HG03139 (cell line): ENCODE measurements around the gene LNPEP.
"Not testable (repeated sequence)": the region's sequence is repeated elsewhere in the genome, so short reads cannot be mapped to it uniquely, and the experiment has no call there.

Experiments used
- ATAC-seq: cut with Tn5 transposase; IDR thresholded peaks from one replicate; pipeline ENCODE4 v1.9.1; 2021; ENCODE audit not compliant: unreplicated experiment

LNPEP gene

DNA sequence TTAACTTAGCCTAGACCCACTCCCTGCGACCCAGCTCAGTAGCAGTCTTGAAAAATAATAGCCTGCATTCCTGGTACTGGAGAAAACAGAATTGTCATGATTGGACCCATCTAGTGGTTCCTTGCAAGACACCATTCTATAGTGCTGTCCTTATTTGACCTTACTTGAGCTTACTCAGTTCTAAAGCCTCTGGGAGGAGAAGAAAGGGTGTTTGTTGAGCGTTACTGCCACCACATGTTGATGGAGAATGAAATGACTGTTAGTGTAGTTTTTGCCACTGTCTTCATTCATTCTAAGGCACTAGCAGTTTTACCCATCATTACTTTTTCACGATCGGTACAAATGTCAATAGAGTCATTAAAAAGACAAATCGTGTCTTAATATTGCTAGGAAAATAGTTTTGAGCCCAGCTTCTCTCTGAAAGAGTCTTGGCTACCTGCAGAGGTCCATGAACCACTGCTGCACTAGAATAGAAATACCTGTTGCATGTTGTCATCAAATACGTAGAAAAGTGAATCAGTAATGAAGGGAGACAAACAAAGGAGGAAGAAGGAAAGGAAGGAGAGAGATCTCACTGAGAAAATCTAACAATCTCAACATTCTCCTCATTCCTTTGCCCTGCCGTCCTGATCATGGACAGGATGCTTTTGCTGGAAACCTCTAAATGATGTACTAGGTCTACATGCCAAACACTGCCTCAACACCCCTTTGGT lies 110.5 kb downstream of the LNPEP start:
- ATAC-seq, result no peak

DNA sequence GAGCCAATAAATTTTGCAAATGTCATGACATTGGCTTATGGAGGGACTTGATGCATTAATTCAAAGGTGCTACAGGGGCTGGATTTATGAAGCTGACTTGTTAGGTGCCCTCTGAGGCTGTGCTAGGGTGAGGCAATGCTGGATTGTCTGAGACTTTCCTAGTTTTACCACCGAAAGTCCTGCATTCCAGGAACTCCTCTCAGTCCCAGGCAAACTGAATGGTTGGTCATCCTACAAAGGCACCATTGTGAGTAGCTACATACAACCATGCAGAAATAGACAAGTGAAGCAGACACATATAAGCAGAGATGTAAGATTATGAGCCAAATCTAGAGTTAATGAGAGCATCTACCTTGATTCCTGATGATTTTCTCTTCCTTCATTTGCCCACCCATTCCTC lies 111.2 kb downstream of the LNPEP start:
- ATAC-seq, result no peak

DNA sequence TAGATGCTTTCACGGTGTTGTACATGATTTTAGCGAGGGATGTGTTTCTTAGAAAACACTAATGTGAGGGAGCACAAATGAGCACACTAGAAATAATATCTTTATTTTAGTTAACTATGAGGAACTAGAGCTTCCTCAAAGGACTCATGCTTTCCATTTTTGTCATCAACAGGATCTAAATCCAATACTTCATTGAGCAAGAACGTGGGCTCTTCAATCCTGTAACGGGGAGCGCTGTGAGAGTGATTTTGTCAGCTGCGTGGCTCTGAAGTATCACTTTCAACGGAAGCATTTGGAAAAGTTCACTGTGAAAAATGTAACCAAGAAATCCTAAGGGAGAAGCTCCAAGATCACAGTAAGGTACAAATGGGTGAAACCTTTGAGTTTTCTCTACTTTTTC lies 113.3 kb downstream of the LNPEP start:
- ATAC-seq, result no peak

DNA sequence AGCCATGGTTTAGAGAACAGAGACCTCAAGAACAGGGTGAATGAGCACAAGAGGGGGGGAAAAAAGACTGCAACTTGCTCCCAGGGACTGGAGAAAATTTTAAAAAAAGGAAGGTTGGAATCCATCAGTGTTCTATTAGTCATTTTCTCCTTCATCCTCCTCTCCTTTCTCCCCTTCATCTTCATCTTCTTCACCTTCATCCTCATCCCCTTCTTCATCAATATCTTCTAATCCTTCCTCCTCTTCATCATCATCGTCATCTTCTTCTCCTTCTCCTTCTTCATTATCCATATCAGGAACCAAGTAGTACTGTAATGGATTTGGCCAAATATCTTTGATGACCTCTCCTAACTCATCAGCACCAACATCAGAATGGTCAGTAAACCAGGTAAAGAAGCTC lies 120.4 kb downstream of the LNPEP start:
- no peak for ATAC-seq

DNA sequence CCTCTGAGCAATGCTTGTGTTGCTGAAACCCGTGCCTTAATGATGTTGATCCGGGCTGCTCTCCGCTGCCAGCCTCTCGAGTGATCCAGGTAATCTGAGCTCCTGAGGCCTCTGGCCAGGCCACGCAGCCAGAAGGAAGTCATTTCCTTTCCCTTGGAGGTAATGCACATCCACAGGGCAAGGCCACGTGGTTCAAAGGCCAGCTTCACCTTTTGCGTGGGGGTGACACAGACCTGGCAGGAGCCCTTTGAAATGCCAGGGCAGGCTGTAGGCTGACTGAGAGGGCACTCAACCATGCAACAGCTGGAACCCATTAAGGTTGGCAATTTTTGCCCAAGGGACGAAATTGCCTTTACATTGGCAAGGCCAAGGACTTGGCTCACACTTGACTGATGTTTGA lies 126.2 kb downstream of the LNPEP start:
- no peak for ATAC-seq

DNA sequence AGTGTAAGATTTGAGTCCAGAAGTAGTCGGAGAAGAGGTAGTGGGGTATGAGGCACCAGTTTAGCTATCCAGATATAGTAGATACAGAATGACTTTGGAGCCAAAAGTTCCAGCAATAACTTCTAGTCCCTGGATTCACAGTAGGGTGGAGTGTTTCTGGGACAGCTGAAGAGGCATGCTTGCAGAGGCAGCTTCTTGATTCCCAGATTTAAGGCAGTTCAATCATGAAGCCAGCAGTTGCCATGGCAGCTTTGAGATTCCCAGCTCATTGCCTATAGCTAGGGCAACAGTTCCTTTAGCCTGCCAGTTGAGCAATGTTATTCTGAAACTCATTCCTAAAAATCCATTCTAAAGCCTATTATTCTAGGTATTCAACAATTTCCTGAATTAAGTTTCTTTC lies 127.4 kb downstream of the LNPEP start:
- no peak for ATAC-seq

DNA sequence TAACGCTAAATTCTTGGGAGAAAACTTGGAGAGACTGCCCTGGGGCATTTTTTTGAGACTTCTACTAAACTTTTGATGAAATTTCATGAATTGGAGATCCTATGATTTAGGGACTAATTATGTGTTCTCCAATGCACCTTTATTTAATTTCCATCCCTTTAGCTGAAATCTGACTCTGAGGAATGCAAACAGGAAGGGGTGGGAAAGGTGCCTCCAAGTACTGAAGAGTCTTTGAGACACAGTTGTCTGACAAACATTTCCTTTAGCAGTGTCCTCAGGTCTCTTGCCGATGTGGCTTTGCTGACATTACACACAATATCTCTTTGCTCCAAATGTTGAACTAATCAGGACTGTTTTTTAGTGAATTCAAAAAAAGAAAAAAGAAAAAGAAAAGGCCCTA lies 129.6 kb downstream of the LNPEP start:
- no peak for ATAC-seq

DNA sequence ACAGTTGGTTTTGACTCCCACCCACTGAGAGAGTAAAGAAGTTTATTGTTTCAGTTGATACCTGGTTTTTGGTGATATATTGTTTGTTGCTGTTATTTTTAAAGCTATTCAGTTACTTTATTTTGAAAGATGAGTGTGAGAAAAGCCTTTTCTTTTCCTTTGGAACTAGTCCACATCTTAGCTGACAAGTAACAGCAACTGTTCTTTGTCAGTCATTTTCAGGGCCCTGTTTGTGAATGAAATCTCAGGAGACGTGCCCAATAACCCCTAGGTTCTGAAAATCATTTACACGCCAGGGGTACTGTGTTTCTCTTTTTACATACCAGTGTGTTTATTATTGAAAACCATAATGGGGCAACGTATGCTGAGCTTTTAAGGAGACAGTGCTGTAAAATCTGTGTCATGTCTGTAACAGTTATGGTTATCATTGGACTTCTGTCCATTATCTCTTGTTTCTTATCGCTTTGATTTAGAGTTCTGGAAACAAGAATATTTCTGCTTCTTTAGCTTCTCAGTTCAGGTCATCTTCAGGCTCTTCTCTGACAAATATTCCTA lies 131.5 kb downstream of the LNPEP start:
- no peak for ATAC-seq

DNA sequence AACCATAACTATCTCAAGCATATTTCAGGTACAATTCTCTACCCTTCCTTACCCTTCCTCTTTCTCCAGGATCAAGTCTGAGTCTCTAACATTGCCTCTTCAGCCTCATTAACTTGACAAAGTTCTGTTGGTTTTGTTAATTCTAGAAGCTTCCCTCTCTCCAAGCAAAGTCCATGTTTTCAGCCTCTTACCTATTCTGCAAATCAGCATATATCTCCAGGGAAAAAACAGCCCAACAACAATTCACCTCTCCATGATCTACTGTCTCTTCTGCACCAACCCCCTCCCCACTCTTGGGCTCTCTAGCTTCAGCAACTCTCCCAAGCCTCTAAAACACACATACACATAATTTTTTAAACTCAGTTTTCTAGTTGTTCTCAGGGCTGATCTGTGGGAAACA lies 134.4 kb downstream of the LNPEP start:
- ATAC-seq, result no peak

DNA sequence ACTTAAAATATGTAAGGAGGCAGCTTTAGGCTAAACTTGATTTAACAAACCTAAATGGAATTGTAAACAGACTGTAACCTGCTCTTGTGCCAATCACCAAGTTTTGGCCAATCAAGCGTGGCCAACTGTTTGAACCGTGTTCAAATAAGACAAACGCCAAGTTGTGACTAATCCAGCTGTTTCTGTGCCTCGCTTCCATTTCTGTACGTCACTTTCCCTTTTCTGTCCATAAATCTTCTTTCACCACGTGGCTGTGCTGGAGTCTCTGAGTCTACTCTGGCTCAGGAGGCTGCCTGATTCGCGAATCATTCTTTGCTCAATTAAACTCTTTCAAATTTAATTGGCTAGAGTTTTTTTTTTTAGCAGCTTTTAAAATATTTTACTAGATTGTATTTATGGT lies 135.2 kb downstream of the LNPEP start:
- ATAC-seq, result no peak

DNA sequence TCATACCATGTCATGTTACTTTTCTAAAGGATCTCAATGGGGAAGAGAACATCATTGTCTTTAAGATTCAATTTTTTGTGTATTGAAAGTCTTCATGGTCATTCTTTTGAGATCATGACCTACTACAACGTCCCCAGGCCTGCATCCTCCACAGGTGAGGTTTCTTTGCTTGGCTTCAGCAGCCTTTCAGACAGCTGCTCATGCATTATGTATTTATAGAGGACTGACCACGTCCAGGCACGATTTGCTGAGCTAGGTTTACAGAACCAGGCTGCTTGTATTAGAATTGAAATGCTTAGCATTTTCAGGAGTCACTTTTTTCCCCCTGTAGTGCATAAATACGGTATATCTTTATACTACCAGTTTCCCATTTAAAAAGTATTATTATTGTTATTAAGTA lies 136.1 kb downstream of the LNPEP start:
- no peak for ATAC-seq

DNA sequence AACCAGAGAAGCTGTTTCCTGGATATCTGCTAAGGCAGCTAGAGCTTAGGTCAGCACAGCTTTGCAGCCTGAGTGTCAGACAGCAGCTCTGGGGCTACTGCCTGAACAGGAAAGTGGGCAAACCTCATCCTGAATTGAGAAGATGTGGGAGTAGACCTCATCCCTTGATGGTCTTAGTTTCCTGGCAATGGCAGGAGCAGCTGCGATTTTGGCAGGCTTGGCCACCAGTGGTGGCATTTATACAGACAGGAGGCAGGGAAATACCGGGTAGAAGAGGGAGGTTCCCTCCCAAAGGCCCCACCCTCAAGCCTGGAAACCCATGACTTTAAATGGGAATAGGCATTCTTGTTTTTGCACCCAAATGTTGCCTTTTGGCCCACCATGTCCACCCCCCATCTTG lies 136.8 kb downstream of the LNPEP start:
- ATAC-seq, result no peak

DNA sequence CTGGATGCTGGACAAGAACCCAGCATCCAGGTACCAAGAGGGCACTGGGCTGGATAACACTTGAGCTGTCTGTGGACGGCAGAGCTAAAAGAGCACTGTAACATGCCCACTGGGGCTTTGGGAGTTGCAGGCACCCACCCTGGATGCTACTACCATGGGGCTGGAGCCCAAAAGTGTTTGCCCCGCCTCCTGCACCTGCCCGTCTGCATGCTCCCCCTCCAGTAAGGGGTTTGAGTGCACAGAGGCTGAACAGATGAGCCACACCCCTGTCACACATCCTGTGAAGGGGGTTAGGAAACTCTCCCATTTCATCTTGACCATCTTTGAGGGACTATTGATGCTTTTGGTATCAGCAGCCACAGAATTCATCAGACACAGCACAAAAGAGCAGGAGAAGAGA lies 137.5 kb downstream of the LNPEP start:
- ATAC-seq, result no peak

DNA sequence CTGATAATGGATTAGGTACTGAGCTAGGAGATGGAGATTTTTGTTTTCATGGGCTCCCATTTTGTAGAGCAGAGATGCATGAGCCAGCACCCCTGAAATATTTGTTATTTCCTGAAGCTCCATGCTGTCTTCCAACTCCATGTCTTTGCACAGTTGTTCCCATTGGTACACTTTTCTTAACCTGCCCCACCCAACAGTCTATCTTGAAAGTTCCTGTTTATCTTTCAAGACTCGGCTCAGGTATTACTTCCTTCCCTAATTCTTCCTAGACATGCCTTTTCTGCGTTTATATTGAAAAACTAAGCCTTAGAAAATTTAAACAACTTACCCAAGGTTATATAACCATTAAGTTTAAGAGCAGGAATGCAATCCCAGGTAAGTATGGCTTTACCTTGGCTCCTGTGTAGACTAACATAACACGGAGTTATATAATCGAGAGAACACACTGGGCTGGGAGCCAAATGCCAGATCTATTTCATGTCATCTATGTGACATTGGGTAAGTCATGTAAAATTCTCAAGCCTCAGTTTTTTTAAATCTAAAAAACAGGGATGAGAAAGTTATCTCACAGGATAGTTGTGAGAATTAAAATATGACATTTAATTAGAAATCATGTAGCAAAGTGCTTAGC lies 139.1 kb downstream of the LNPEP start:
- no peak for ATAC-seq

DNA sequence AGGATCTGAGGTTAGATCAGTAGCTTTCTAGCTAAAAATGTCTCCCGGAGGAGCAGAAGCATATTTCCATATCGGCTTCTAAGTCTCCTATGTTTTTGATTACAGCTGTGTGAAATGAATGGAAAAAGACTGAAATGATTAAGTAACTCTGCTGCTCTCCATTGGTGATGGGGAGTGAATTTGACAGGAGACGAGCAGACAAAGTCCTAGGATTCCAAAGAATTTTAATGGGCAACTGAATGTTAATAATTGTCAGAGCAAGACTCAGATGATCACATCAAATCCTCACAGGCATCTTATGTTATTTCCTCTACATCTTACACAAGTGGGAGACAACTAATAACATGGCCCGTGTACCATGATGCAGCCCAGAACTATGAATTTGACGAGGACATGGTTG lies 139.8 kb downstream of the LNPEP start:
- no peak for ATAC-seq

DNA sequence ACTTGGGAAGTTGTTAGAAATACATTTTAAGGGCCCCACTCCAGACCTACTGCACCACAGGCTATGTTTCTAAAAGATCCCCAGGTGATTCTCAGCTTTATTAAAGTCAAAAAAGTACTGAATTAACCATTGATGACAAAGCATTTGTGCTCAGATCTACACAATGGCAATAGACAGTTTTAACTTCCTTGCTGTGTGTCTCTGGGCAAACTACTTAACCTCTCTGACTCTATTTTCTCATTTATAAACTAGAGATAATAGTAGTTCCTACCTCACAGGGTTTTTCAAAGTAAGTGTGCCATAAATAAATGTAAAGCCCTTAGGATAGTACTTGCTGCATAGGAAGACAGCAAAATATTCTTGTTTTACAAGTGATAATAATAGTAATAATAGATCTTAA lies 140.2 kb downstream of the LNPEP start:
- no peak for ATAC-seq

DNA sequence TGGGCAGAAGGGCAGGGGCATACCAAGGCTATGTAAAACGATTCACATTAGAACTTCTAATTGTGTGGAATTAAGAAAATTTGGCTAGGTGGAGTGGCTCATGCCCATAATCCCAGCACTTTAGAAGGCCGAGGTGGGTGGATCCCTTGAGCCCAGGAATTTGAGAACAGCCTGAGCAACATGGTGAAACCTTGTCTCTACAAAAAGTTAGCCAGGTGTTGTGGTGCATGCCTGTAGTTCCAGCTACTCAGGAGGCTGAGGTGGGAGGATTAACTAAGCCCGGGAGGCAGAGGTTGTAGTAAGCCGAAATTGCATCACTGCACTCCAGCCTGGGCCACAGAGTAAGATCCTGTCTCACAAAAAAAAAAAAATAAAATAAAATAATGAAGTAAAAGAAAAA lies 141.4 kb downstream of the LNPEP start:
- no peak for ATAC-seq

DNA sequence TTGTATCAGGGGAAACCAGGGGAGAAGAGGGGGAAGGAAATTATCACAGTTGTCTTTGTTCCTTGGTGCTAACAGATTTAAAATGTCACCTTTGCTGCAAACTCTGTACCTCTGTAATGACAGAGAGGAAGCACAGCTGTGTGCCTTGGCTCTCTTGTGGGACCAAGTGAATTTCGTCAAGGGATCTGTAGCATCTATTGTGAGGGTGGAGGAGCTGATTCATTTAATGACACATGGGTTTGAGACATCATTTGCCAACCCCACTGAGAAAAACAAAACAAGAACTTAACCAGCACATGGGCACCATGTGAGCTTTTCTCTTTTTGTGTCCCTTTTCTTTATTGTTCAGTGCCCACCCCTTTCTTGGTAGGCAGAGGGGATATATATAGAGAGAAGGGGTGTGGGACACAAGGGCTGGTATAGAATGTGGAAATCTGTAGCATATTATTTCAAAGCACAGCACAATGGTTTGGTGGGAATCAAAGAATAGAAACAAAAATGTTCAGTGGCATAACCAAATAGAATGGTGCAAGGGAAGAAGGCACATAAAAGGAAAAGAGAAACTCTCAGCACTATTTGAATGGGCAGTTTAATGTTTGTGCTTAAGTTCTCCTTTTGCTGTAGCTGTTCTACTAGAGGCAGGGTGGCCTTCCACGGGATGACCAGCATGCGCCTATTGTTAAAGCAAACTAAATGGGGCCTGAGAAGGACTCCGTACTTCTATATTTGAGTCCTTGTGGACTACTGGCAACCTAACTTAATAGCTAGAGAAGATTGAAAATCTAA lies 143.3 kb downstream of the LNPEP start:
- ATAC-seq, result no peak

DNA sequence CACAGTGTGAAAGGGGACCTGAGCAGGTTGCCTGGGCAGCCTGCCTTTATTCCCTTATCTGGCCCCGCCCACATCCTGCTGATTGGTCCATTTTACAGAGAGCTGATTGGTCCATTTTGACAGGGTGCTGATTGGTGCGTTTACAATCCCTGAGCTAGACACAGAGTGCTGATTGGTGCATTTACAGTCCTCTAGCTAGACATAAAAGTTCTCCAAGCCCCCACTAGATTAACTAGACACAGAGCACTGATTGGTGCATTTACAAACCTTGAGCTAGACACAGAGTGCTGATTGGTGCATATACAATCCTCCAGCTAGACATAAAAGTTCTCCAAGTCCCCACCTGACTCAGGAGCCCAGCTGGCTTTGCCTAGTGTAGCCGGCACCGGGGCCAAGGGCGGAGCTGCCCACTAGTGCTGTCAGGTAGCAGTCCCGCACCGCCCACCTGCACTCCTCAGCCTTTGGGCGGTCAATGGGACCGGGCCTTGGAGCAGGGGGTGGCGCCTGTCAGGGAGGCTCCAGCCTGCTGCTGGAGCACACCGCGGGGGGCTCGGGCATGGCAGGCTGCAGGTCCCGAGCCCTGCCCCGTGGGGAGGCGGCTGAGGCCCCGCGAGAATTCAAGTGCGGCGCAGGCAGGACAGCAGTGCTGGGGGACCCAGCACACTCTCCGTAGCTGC lies 149.0 kb downstream of the LNPEP start:
- ATAC-seq, result not testable (repeated sequence)

DNA sequence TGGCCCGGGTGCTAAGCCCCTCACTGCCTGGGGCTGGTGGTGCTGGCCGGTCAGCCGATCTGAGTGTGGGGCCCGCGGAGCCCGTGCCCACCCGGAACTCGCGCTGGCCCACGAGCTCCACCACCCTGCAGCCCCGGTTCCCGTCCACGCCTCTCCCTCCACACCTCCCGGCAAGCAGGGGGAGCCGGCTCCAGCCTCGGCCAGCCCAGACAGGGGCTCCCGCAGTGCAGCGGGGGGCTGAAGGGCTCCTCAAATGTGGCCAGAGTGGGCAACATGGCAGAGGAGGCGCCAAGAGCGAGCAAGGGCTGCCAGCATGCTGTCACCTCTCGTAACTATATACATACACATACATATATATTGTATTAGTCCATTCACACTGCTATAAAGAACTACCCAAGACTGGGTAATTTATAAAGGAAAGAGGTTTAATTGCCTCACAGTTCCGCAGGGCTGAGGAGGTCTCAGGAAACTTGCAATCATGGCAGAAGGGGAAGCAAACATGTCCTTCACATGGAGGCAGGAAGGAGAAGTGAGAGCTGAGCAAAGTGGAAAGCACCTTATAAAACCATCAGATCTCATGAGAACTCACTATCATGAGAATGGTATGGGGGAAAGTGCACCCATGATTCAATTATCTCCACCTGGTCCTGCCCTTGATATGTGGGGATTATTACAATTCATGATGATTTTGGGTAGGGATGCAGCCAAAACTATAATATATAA lies 149.7 kb downstream of the LNPEP start:
- no peak for ATAC-seq
